Fibroblast of peridontal ligament (primary cell): Measurements from ENCODE around the gene S1PR3.

ENCODE experiments used
- DNase-seq: peaks from one replicate; pipeline ENCODE4 v3.0.0-alpha.2; 2010; ENCODE audit errors: extremely low read depth

Gene S1PR3

GRCh38 chr9:88993327-88993726 lies 2.1 kb downstream of the S1PR3 start:
- DNase-seq, result no peak

DNA sequence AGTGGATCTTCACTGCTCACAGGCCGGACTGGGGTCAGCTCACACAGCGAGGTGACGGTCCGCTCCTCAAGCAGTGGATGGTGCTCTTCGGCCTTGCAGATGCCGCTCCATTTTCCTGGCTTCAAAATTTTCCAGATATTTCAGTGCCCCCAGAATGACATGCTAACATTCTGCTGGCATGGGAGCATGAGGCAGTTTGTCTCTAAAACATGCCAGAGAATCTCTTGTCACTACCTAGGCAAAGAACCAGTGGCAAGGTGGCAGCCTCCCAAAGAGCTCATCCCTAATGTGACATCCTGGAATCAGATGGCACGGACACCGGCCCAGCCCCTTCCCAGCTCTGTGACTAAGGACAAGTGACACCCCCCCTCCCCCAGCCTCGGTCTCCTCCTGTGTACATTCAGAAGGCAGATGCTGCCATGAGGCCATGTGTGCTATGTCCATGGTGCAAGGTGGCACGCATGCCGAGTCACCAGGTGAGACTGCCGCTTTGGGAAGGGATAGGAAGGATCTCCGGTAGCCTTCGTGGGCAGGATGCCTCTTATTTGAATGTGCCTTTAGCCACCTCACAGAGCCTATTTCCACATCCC lies 2.7 kb downstream of the S1PR3 start:
- no peak for DNase-seq

- DNase-seq, result peak; percentile 73
Observed at GRCh38 chr9:88994469-88995199, 3.4 kb downstream of the S1PR3 start.

GRCh38 chr9:88995200-88995577 lies 3.9 kb downstream of the S1PR3 start:
- DNase-seq, result peak; percentile 51

DNA sequence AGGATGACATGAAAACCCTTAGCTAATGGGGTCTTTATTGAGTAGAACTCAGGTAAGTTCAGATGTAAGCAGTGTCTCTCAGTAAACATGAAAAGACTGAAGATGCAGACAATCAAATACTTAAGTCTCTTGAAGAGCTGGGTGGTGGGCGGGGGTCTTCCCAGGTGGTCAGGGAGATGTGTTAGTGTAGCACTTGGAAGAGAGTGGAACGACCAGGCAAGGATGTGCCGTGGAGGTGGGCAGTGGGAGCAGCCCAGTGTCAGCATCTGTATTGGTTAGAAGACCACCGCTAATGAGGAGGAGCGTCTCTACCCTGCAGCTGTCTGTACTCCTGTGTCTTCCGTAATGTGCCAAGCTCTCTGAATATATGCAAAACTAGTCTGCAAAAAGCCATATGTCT lies 4.4 kb downstream of the S1PR3 start:
- DNase-seq, result no peak

DNA sequence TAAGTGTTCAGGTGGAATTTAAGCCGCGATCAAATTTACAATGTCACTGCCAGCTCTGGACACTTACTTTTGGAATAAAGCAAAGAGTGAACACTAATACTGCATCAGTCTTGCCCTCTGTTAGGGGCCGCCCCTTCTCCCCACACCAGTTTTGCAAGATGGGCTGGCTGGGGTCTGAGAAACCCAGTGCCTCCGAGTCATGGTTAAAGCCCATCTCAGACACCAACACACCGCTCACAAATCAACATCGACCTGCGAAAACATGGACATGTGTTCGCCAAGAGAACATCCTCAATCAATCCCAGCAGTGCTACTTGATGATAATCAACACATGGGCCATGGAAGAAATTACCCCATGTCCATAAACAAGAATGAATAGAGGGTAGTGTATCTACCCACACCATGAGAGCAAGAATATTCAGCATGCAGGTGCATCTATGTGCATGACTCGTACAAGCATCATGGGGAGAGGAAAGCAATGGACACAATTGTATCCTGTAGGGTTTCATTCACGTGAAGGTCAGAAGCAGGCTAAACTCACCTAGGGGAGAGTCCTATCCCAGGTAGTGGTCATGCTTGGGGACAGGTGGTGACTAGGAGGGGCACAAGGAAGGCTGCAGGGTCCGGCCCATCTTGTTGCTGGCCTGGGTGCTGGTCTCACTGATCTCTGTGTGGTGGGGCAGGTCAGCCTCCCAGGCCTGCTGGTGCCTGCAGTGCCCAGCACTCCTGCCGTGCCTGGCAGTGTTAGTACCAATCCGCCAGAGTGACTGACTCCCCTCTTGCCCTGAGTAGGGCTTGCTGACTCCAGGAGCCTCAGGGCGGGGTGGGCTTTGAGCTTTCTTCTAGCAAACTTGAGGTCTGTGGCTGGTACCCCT lies 5.0 kb downstream of the S1PR3 start:
- no peak for DNase-seq

- DNase-seq, result no peak
Observed at GRCh38 chr9:88996921-88997235, 5.6 kb downstream of the S1PR3 start.

- DNase-seq, result no peak
Observed at GRCh38 chr9:88997646-88998045, 6.4 kb downstream of the S1PR3 start.

- DNase-seq, result peak; percentile 22
Observed at GRCh38 chr9:88998503-88998902, 7.2 kb downstream of the S1PR3 start.

DNA sequence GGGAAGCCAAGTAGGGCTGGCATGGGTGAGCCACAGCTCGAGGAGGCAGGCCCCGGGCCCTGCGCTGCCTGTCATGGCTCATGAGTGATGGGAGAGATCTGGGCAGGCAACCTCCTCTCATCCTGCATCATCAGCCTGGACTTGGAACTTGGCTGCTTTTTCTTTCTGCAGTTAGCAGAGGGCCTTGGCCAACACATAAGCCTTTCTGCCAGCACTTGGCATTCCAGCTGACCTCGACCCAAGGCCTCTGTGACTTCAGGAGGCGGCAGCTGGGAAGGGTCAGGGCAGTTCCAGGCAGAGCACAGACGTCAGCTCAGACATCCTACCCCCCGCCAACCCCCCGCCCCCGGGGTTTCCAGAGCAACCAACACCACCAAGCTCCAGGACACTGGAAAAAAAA lies 7.6 kb downstream of the S1PR3 start:
- peak; percentile 78 for DNase-seq

GRCh38 chr9:89000371-89000781 lies 9.1 kb downstream of the S1PR3 start:
- DNase-seq, result peak; percentile 16

DNA sequence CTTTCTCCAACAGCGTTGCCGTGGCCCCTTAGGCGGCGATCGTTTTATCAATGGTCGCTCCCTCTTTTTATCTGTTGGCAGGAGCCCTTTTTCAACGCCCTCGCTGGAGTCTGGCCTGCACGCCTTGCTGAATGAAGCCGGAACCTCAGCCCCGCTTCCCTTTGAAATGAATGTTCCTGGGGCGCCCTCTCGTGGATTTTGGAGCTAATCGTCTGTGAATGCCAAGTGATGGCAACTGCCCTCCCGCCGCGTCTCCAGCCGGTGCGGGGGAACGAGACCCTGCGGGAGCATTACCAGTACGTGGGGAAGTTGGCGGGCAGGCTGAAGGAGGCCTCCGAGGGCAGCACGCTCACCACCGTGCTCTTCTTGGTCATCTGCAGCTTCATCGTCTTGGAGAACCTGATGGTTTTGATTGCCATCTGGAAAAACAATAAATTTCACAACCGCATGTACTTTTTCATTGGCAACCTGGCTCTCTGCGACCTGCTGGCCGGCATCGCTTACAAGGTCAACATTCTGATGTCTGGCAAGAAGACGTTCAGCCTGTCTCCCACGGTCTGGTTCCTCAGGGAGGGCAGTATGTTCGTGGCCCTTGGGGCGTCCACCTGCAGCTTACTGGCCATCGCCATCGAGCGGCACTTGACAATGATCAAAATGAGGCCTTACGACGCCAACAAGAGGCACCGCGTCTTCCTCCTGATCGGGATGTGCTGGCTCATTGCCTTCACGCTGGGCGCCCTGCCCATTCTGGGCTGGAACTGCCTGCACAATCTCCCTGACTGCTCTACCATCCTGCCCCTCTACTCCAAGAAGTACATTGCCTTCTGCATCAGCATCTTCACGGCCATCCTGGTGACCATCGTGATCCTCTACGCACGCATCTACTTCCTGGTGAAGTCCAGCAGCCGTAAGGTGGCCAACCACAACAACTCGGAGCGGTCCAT lies 10.0 kb downstream of the S1PR3 start:
- peak; percentile 88 for DNase-seq

DNA sequence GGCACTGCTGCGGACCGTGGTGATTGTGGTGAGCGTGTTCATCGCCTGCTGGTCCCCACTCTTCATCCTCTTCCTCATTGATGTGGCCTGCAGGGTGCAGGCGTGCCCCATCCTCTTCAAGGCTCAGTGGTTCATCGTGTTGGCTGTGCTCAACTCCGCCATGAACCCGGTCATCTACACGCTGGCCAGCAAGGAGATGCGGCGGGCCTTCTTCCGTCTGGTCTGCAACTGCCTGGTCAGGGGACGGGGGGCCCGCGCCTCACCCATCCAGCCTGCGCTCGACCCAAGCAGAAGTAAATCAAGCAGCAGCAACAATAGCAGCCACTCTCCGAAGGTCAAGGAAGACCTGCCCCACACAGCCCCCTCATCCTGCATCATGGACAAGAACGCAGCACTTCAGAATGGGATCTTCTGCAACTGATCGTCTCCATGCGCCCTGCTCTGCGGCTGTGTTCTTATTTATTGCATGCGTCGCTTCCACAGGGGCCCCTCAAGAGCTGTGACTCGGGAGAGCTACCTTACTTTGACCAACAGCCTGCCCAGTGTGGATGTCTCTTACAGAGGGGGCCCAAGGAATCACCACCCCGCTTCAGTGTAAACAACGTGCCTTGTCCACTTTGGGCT lies 10.8 kb downstream of the S1PR3 start:
- DNase-seq, result no peak

DNA sequence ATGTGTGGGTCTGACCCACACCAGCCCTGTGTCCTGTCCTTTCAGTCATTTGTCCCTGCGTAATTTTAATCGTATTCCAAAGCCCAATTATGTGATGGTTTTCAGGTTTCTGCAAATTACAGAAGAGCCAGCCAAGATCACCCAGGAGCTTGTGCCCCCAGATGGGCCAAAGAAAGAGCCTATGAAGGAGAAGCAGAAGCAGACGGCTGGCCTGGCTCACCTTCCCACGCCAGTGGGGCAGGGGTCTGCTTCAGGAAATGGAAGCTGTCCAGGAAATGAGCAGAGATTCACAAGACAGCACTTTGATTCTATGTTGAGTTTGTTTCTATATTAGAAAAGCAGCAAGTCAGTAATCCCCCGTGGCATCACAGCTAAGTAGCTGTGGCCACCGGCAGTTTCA lies 11.7 kb downstream of the S1PR3 start:
- no peak for DNase-seq

DNA sequence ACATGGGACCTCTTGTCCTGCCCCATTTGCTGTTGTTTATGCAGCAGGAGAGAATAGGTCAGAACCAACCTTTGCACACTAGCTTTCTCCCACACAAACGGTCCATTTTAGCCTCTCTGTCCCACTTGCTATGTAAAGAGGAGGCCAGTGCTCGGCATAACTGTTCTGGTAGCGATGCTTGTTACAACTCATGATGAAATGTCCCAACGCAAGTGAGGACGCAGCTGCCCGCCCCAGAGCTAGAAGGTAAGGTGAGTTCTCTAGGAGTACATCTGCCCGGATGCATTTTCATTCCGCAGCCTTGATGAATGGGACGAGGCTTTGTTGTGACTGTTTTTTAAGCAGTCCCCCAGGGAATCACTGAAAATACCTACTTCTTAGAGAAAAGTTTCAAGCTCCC lies 14.1 kb downstream of the S1PR3 start:
- DNase-seq, result no peak

DNA sequence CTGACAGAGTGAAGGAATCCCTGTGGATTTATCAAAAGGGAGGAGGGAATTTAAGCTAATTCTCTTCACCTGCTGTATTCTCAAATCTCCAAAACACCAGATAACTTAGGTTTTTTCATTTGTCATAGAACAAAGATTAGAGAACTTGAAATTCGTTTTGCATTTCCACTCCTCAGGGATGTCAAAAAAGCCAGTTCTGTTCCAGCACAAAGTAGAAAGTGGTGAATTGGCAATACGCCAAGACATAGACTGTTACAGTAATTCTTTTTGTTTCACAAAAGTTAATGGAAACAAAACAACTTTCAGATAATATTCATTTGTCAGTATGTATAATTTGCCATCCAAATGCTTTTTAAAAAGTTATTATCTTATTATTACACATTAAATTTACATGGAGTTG lies 15.0 kb downstream of the S1PR3 start:
- DNase-seq, result peak; percentile 24

DNA sequence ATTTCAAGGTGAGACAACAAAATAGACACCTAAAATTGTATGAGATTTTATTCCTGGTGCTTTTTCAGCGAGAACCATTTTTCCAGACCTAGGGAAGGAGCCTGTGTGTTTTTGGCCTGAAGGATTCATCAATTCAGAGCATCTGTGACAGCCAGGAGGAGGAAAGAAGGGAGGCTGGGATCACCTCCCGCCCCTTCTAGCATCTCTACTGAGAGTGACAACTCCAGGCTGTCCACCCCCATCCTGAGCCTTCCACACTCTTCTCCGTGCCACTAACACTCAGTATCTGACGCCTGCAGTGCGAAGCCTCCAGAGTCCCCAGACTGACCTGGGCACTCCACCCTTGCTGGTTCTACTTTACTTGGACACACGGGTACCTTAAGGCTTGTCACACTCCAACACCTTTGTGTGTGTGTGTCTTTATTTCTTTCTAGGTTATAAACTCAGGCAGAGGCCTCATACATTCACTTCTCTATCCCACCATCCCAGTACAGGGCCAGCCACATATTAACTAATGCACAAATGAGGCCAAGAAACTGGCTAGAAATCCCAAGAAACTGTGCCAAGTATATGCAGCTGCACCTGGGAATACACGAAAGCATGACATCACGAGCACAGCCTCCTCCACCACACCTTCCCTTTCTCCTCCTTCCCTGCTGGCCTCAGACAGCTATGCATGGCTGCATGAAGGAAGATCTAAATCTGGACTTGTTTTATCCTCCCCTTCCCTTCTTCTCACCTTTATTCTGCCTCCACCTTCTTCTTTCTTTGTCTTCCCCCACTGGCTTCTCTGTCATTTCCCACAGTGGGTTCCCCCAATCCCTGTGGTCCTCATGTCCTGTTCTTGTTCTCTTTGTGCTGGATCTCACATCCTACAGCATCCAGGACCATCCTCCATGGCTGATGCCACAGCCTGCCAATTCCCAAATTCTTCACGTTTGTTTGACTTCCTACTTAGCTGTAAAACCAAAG lies 16.0 kb downstream of the S1PR3 start:
- no peak for DNase-seq

DNA sequence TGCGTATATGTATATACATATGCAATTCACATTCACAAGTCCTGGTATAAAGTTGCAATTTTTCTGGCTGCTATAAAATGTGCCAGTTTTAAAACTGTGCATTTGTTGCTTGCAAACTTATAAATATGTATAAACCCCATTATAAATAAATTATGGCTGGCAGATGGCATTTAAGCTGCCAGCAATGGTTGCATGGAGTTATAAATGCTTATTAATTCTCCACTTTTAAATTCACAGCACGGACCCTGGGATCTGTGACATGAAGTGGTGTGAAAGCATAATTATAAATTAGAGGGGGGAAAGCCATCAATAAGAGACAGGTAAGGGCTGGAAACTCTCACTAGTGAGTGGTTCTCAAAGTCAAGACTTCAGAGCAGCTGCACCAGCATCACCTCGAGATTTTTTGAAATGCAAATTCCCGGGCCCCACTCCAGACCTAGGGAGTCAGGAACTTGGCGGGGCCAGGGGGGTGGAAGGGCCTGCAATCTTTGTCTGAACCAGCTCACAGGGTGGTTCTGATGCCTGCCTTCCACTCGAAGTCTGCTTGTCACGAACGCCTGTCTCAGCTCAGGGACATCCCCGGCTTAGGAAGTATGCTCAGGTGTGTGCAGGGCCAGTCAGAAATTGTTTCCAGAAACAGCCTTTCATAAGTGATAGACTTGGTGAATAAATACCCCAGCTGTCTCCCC lies 16.9 kb downstream of the S1PR3 start:
- DNase-seq, result no peak

DNA sequence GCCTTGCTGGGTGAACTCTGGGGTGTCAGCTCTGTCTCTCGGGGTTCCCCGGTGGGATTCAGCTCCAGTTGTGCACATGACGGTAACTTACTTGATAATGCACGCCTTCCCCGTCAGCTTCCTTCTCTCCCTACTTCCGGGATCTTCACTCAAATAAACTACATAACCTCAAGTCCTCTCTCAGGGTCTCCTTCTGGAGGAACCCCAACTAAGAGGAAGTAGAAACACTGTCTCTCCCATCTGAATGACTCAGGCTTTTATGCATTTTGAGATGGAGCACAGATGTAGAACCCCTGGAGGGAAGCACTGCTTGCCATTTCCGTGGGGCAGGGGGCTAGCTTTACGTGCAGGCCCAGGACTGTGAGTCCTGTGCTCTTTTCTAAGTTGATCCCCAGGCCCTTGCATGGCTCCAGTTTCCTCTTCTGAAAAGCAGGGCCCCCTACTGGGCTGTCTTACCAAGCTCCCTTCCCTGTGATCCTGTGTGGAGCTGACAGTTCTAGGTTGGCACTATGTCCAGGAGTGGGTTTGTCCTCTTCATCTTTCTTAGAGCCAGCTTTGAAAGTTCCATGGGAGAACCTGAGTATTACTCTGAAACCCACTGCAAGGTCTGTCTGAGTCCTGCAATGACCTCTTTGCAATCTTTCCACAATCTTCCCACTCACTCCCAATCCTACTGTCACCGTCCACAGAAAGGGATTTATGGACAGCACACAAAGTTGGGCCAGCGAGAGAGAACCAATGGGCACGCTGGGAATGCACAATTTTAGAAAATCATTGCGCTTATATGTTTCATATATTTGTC lies 17.7 kb downstream of the S1PR3 start:
- no peak for DNase-seq
